Stomach (tissue), 4 donors: ENCODE measurements around the gene SMIM12.

Experiments
- POLR2A ChIP-seq, 4 donors: fragments of 450-650 bp; IDR thresholded peaks; one replicate each; pipeline ENCODE4 v1.6.1; 2016; ENCODE audit warnings: antibody characterized with exemption in 4 of 4, control low read depth in 2 of 4, mild to moderate bottlenecking in 1 of 4, moderate library complexity in 1 of 4
- TF ChIP-seq, protein P1 (sequence below), 7 experiments: fragments of 450-650 bp in 4 of 7; fragments of 200-600 bp in 3 of 7; sonication (generic) in 3 of 7; IDR thresholded peaks; one replicate each; pipeline ENCODE4 v1.5.1; 2016 to 2019; ENCODE audit warnings: antibody characterized with exemption in 7 of 7, control low read depth in 2 of 7, mild to moderate bottlenecking in 1 of 7

DNA sequence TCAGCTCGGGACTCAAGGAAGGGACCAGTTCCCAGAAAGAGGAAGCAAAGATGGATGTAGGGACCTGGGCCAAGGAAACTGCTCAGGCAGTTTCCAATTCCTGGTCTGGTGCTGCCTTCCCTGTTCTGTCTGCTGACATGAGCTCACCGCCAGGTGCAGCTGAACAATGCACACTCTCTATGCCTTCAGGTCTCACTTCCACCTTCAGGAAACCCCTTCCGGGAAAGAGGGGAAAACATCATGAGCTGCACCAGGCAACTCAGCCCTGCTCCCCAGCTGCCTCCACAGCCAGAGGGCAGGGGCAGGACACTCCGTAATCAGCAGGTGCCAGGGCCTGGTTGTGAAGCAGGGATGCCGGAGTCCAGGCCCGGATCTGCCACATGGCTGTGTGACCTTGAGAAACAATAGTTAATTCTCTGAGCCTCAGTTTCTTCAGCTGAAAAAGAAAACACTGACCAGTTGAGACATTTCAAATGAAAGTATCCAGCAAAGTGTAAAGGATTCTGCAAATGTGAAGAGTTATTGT, 27.8 kb downstream of the SMIM12 start:
- TF ChIP-seq, protein P1, sequence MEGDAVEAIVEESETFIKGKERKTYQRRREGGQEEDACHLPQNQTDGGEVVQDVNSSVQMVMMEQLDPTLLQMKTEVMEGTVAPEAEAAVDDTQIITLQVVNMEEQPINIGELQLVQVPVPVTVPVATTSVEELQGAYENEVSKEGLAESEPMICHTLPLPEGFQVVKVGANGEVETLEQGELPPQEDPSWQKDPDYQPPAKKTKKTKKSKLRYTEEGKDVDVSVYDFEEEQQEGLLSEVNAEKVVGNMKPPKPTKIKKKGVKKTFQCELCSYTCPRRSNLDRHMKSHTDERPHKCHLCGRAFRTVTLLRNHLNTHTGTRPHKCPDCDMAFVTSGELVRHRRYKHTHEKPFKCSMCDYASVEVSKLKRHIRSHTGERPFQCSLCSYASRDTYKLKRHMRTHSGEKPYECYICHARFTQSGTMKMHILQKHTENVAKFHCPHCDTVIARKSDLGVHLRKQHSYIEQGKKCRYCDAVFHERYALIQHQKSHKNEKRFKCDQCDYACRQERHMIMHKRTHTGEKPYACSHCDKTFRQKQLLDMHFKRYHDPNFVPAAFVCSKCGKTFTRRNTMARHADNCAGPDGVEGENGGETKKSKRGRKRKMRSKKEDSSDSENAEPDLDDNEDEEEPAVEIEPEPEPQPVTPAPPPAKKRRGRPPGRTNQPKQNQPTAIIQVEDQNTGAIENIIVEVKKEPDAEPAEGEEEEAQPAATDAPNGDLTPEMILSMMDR (IDR thresholded peaks at IDR 0.05), result no peak
- no peak for TF ChIP-seq POLR2A (IDR thresholded peaks at IDR 0.05)
